Upper lobe of left lung (tissue), 4 donors: Measurements from ENCODE around the gene FAM83C.

Experiments used
- CTCF ChIP-seq, 6 experiments: fragments of 450-650 bp in 4 of 6; fragments of 200-600 bp in 2 of 6; sonication (generic) in 2 of 6; IDR thresholded peaks; one replicate each; pipeline ENCODE4 v1.5.1; 2016 to 2019; ENCODE audit warnings: antibody characterized with exemption in 6 of 6
- EP300 ChIP-seq, 4 donors: sonication (generic); formaldehyde crosslinking; IDR thresholded peaks; one replicate each; pipeline ENCODE4 v1.5.1; 2017; ENCODE audit warnings: antibody characterized with exemption in 4 of 4, control low read depth in 2 of 4
- POLR2A ChIP-seq, 4 donors: fragments of 450-650 bp; IDR thresholded peaks; one replicate each; pipeline ENCODE4 v1.5.1; 2016 to 2017; ENCODE audit warnings: antibody characterized with exemption in 4 of 4, mild to moderate bottlenecking in 2 of 4
- POLR2AphosphoS5 ChIP-seq, 2 donors: sonication (generic); formaldehyde crosslinking; IDR thresholded peaks; one replicate each; pipeline ENCODE4 v1.5.1; 2017; ENCODE audit warnings: antibody characterized with exemption in 2 of 2

DNA sequence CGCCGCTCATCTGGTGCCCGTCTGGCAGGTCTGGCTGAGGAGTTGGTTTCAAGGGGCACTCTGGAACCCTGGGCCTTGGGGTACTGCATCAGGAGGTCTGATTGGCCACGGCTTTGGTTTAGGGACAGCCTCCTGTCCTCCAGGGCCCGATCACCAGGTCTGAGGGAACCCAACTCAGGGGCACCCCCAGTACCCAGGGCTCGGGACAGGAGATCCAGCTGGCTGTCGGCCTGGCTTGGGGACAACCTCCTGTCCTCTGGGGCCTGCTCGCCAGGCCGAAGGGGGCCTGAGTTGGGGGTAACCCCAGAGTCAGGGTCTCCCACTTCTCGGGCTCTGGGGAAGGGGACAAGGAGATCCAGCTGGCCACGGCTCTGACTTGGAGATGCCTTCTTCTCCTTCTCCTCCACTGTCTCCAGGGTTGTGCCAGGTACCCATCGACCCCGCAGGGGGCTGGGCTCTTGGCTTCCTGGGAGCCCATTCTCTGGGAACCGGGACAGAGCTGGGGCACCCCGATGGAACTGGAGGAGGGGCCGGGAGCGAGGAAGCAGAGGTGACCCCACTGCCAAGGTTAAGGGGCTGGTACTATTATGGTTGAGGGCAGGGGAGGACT lies 5.2 kb downstream of the FAM83C start:
- TF ChIP-seq CTCF (IDR thresholded peaks at IDR 0.05) (no peak), POLR2A (IDR thresholded peaks at IDR 0.05) (no peak), EP300 (IDR thresholded peaks at IDR 0.05) (no peak), POLR2AphosphoS5 (IDR thresholded peaks at IDR 0.05) (no peak)
